GM18502 (cell line): ENCODE results near the gene KAT8.
"Not testable (repeated sequence)": the region's sequence is repeated elsewhere in the genome, so short reads cannot be mapped to it uniquely, and the experiment has no call there.

Experiments used
- ATAC-seq: cut with Tn5 transposase; IDR thresholded peaks from one replicate; pipeline ENCODE4 v1.9.1; 2021; ENCODE audit warnings: mild to moderate bottlenecking; ENCODE audit not compliant: unreplicated experiment, poor library complexity

KAT8 gene

GRCh38 chr16:31083081-31083480, 34.4 kb upstream of the KAT8 start:
- ATAC-seq = no peak

DNA sequence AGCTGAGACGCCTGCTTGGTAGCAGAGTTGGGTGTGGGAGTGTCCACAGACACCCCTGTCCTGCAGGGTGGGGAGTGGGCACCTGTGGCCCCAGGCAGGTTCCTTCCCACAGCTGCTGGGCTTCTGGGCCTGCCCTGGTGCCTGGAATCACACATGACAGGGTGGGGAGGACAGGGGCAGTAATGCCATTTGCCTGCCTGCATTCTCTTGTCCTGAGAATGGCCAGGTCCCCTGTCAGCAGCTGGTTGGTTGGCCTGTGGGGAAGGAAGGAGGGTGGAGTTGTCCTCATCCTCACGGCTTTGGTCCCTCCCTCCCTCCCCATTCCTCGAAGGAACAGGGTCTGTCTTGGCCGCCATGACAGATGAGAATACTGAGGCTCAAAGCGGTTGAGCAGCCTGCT, 33.9 kb upstream of the KAT8 start:
- no peak for ATAC-seq

DNA sequence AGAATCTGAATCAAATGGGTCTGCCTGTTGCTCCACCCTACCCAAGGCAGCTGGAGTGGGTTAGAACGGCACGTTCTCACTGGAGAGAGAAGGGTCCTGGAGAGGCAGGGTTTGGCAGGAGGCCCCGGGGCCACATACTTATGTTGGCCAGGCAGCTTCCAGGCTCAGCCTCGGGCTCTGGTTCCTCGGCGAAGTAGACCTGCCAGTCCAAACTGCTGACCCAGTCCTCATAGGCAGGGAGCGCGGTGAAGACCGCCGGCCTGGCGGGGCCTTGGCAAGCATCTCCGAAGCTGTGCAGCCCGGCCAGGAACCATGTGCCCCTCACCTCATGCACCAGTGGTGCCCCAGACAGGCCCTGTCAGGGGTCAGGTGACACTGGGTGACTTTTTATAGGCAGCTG, 33.5 kb upstream of the KAT8 start:
- no peak for ATAC-seq

DNA sequence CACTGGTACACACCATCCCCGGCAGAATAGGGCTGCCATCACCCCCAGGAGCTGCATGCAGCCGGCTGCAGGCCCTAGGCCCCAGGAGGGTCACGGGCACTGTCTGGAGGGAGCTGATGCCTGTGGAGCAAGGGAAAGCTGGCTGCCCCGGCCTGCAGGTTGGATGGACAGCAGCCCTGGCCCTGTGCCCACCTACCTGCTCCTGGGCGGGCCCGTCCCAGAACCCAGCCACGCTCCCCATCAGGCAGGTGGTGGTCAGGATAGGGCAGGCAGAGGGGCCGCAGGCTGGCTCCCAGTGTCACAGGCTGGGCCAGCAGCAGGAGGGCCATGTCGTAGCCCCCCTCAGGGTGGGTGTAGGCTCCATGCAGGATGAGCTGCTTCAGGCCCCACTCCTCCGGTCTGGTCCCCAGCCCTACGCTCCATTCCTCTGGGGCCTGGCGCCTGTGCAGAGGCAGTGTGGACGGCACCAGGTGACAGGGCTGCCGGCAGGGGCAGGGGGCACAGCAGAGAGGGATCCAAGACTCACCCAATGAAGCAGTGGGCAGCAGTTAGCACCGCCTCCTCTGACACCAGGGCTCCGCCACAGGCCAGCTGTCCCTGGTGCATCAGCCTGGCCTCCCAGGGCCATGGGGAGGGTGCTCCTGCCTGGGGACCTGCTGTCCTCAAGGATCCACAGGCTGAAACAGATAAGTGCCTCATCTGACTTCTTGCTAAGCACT, 32.7 kb upstream of the KAT8 start:
- no peak for ATAC-seq

GRCh38 chr16:31085411-31085810, 32.1 kb upstream of the KAT8 start:
- ATAC-seq = no peak

GRCh38 chr16:31085873-31086628, 31.4 kb upstream of the KAT8 start:
- ATAC-seq = no peak

GRCh38 chr16:31086629-31086906, 30.9 kb upstream of the KAT8 start:
- no peak for ATAC-seq

- ATAC-seq = no peak
Observed at GRCh38 chr16:31087481-31087880, 30.0 kb upstream of the KAT8 start.

DNA sequence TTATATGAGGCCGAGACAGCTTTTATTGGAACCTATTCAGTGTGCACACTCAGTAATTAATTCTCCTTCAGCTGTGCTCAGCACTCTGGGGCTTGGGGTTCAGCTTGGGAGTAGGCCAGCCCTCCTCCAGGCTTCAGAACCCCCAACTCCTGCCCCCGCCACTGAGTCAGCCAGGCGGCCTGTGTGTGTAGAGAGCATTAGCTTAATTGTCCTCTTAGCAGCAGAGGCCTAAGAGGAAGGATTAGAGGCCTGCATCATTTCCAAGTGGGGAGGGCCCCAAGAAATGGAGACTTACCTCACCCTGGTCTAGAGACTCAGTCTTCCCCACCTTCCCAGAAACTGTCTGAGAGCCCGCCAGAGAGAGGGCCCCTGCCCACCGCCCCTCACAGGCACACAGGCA, 29.5 kb upstream of the KAT8 start:
- no peak for ATAC-seq

- ATAC-seq = no peak
Observed at GRCh38 chr16:31088459-31089183, 28.8 kb upstream of the KAT8 start, which contains the start of gene PRSS53. Gene PRSS53, minus strand, starts transcription at chr16:31088943. Its CDS starts 134 bp downstream, at chr16:31088809.

GRCh38 chr16:31089199-31089598, 28.3 kb upstream of the KAT8 start:
- no peak for ATAC-seq

DNA sequence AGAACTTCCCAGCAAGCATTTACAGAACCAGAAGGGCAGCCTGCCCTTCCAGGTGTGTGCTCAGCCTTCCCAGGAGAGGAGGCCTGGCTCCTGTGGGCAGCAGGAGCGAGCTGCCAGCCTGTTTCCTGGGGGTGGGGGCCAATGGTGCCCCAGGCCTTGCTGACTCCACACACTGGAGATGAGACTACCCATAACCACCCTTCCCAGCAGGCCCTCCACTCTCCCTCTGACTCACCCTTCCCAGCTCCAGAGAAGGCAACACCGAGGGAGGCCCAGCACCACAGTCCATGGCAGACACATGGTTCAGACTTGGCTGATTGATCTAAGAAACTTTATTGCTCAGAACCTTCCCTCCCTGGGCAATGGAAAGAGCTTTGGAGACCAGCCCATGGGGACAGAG, 26.9 kb upstream of the KAT8 start:
- no peak for ATAC-seq

- ATAC-seq = no peak
Observed at GRCh38 chr16:31092330-31092729, 25.1 kb upstream of the KAT8 start.

- no peak for ATAC-seq
Observed at GRCh38 chr16:31093132-31093703, 24.2 kb upstream of the KAT8 start.

DNA sequence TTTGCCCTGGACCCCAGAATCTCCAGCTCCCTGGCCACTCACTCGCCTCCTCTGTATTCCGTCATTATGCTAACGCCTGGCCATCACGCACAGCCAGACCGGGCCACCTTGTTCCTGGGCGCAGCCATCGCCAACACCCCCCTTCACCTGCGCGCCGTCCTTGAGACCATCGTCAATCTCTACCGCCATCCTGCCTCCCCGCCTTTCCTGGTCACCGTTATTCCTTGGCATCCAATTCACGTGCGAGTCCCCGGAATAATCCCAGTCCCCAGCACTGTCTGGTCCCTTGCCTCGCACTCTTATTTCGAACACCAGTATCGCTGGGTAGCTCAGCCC, 23.4 kb upstream of the KAT8 start:
- no peak for ATAC-seq

GRCh38 chr16:31094424-31095120, 22.9 kb upstream of the KAT8 start, which contains the start of gene VKORC1:
Gene VKORC1, minus strand, starts transcription at chr16:31094797. Its CDS starts 68 bp downstream, at chr16:31094729.
- ATAC-seq = peak; percentile 88

- no peak for ATAC-seq
Observed at GRCh38 chr16:31099860-31100638, 17.4 kb upstream of the KAT8 start.

DNA sequence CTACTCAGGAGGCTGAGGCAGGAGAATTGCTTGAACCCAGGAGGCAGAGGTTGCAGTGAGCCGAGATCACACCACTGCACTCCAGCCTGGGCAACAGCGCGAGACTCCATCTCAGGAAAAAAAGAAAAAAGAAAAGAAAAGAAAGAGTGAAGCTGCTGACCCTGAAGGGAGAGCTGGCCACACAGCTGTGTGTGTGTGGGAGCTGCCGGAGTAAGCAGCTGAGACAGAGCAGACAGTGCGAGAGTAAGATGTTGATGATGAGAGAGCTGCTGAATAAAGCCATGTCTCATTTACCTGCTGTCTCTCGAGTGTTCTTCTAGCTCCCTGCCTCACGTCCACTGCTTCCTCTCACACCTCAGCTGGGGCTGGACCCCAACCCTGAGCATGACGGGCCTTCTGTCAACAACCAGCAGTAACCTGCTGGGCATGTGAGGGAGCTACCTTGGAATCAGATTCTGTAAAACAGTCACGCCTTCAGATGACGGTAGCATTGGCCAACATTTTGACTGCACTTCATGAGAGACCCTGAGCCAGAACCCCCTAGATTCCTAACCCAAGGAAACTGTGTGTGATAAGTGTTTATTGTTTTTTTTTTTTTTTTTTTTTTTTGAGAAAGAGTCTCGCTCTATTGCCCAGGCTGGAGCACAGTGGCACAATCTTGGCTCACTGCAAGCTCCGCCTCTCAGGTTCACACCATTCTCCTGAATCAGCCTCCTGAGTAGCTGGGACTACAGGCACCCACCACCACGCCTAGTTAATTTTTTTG, 16.4 kb upstream of the KAT8 start:
- ATAC-seq = not testable (repeated sequence)

DNA sequence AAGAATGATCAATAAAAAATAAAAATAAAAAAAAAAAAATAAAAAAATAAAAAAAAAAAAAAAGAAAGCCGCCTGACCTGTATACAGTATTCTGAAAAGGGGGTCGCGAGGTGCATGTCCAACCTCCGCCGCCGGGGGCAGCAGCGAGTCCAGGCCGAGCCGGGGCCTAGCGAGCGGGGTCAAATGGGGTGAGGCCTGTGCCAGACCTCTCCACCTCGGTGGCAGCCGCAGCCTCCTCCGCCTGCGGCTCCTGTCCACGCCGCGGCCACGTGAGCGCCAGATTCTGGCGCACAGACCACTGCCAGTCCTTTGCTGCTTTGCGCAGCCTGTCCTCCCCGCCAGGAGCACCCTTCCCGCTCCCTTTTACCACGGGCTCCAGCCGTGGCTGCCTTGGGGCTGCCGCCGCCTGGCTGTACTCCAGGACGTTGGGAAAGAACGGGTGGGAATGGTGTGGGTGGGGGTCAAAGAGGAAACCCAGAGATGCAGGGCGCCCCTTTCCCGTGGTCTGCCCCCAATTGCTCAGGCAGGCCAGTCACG, 11.7 kb upstream of the KAT8 start:
- peak; percentile 51 for ATAC-seq
